SK-N-SH (cell line): ENCODE results near the gene TPO.

Experiments
- EP300 ChIP-seq, 2 experiments: IDR thresholded peaks; 2 replicates each; pipeline versions ENCODE4 v1.4.0 to v1.6.1; 2012; ENCODE audit warnings: borderline replicate concordance in 1 of 2, low read depth in 1 of 2, low read length in 1 of 2
- FOSL2 ChIP-seq: IDR thresholded peaks from 2 replicates; pipeline ENCODE4 v1.4.0; 2012; ENCODE audit warnings: low read depth, mild to moderate bottlenecking, moderate library complexity, borderline replicate concordance
- POLR2AphosphoS5 ChIP-seq: IDR thresholded peaks from 2 replicates; pipeline ENCODE4 v1.6.1; 2012; ENCODE audit warnings: low read depth, low read length
- RFX5 ChIP-seq: IDR thresholded peaks from 2 replicates; pipeline ENCODE4 v1.6.1; 2012; ENCODE audit warnings: mild to moderate bottlenecking, improper control_type of control experiment, low read length
- TF ChIP-seq, protein P1 (sequence below): fragments of 200-600 bp; sonication (generic); IDR thresholded peaks from 2 replicates; pipeline ENCODE4 v1.6.1; 2017; ENCODE audit warnings: antibody characterized with exemption, mild to moderate bottlenecking, moderate library complexity

DNA sequence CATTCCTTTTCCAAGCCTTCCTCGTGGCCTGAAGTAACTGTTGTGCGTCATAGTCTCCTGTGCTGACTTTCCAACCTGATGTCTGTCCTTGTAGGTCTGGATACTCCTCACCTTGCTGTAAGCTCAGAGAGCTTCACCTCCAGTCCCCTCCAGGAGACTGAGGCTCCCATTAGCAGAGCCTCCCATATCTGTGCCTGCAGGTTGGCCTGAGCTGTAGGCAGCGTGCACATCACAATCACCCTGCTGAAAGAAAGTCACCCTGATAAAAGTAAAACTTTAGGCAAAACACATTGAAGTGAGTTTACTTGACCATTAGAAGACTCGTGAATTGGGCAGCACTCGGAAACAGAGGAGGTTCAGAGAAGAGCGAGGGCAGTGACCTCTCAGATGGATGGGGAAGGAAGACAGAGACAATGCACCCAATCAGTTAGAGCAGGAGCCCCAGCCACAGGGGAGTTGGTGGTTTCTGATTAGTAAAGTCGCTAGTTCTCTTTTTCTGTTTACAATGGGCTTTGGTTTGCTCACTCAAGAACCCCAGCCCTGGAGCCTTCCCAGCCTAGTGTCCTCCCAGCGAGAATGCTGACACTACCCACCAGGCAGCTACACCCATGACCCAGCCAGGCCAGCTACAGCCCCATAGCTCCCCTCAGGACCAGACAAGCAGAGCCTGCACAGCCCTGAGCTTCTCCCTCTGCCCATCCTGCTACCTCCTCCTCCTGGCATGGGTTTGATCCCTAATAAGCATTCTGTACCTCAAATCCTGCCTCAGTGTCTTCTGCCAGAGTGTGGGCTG, 12.1 kb upstream of the TPO start:
- TF ChIP-seq POLR2AphosphoS5: no peak
- no peak for TF ChIP-seq EP300 (IDR thresholded peaks at IDR 0.05; ENCODE audit: borderline replicate concordance in 1 of 2, low read depth in 1 of 2, low read length in 1 of 2)
- TF ChIP-seq, protein P1, sequence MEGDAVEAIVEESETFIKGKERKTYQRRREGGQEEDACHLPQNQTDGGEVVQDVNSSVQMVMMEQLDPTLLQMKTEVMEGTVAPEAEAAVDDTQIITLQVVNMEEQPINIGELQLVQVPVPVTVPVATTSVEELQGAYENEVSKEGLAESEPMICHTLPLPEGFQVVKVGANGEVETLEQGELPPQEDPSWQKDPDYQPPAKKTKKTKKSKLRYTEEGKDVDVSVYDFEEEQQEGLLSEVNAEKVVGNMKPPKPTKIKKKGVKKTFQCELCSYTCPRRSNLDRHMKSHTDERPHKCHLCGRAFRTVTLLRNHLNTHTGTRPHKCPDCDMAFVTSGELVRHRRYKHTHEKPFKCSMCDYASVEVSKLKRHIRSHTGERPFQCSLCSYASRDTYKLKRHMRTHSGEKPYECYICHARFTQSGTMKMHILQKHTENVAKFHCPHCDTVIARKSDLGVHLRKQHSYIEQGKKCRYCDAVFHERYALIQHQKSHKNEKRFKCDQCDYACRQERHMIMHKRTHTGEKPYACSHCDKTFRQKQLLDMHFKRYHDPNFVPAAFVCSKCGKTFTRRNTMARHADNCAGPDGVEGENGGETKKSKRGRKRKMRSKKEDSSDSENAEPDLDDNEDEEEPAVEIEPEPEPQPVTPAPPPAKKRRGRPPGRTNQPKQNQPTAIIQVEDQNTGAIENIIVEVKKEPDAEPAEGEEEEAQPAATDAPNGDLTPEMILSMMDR: no peak
- no peak for TF ChIP-seq RFX5
- TF ChIP-seq FOSL2: no peak
